ENCODE data around the gene B3GAT1. TPM values are rescaled to one million over a fixed set of nuclear protein-coding genes. Genes with fewer than 3 reads are reported as not detected.

B3GAT1 gene
- total RNA-seq, 1 donor from 2014 or later, result 1.4 TPM

DNA sequence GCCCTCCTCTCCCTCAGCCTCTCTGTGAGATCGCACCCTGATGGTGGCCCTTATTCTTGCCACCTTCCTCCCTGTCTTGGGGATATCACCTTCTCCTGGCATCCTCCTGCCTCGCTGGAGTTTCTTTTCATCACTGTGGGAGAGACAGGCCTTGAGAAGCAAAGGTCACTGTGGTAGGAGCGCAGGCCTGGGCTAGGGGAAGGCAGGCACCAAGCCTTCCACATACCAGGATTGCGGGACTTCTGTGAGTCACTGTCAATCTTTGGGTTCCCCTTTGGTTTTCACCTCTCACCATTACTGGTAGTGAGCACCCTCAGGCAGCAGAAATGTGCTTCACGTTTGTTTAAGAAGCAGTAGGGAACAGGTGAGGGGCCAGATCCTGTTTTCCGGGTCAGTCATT lies 31.2 kb upstream of the B3GAT1 start:
- H3K36me3 ChIP-seq, result no peaks in the 10 kb centered on the region
- no peak for ATAC-seq
- no peaks in the 10 kb centered on the region for H3K27me3 ChIP-seq (ENCODE audit: low read depth)
- intact Hi-C loops (cut with DNase I), result no loop called here
- no peaks in the 10 kb centered on the region for H3K4me1 ChIP-seq
- H3K27ac ChIP-seq, result no peak overlapping the region
- TF ChIP-seq, protein P1, sequence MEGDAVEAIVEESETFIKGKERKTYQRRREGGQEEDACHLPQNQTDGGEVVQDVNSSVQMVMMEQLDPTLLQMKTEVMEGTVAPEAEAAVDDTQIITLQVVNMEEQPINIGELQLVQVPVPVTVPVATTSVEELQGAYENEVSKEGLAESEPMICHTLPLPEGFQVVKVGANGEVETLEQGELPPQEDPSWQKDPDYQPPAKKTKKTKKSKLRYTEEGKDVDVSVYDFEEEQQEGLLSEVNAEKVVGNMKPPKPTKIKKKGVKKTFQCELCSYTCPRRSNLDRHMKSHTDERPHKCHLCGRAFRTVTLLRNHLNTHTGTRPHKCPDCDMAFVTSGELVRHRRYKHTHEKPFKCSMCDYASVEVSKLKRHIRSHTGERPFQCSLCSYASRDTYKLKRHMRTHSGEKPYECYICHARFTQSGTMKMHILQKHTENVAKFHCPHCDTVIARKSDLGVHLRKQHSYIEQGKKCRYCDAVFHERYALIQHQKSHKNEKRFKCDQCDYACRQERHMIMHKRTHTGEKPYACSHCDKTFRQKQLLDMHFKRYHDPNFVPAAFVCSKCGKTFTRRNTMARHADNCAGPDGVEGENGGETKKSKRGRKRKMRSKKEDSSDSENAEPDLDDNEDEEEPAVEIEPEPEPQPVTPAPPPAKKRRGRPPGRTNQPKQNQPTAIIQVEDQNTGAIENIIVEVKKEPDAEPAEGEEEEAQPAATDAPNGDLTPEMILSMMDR (IDR thresholded peaks at IDR 0.05), result no peak
- no peak for DNase-seq
- H3K9me3 ChIP-seq, result no peaks in the 10 kb centered on the region
- H3K4me3 ChIP-seq, result no peak overlapping the region

DNA sequence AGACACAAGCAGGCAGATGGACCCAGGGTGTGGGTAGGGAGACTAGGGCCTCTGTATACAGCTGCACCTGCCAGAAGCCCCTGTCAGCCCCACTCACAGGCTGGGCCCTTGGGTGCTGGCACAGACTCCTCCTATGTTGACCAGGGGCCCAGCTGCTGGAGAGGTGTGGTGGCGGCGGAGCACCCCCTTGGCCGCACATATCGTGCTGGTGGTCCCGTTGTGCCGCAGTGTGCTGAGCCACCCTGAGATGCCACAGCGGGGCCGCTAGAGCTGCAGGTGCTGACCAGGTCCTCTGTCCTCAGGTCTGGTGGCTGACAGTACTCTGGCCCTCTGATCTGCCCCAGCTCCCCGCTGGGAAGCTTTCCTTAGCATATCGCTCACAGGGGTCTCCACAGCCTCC lies 30.2 kb upstream of the B3GAT1 start:
- Histone ChIP-seq H3K36me3 (no peaks in the 10 kb centered on the region), H3K9me3 (no peaks in the 10 kb centered on the region), H3K27ac (no peak overlapping the region), H3K27me3 (ENCODE audit: low read depth) (no peaks in the 10 kb centered on the region), H3K4me3 (no peak overlapping the region), H3K4me1 (no peaks in the 10 kb centered on the region)
- TF ChIP-seq, protein P1 (IDR thresholded peaks at IDR 0.05), result no peak
- intact Hi-C loops (cut with DNase I), result no loop called here
- no peak for DNase-seq
- ATAC-seq, result peak; percentile 23 to 32

- Histone ChIP-seq H3K4me3 (no peak overlapping the region), H3K27me3 (ENCODE audit: low read depth) (no peaks in the 10 kb centered on the region), H3K27ac (no peak overlapping the region), H3K36me3 (no peaks in the 10 kb centered on the region), H3K4me1 (no peaks in the 10 kb centered on the region), H3K9me3 (no peaks in the 10 kb centered on the region)
- intact Hi-C loops (cut with DNase I), result no loop called here
- DNase-seq (no peak), ATAC-seq (no peak)
- TF ChIP-seq, protein P1 (IDR thresholded peaks at IDR 0.05), result no peak
Measured at GRCh38 chr11:134441706-134442105, 29.7 kb upstream of the B3GAT1 start.

GRCh38 chr11:134441281-134441680 lies 29.2 kb upstream of the B3GAT1 start:
- intact Hi-C loops (cut with DNase I), result no loop called here
- DNase-seq (no peak), ATAC-seq (no peak)
- no peak overlapping the region for H3K4me3 ChIP-seq
- H3K9me3 ChIP-seq, result no peaks in the 10 kb centered on the region
- no peaks in the 10 kb centered on the region for H3K4me1 ChIP-seq
- H3K27me3 ChIP-seq (ENCODE audit: low read depth), result no peaks in the 10 kb centered on the region
- TF ChIP-seq, protein P1 (IDR thresholded peaks at IDR 0.05), result no peak
- H3K27ac ChIP-seq, result no peak overlapping the region
- no peaks in the 10 kb centered on the region for H3K36me3 ChIP-seq

DNA sequence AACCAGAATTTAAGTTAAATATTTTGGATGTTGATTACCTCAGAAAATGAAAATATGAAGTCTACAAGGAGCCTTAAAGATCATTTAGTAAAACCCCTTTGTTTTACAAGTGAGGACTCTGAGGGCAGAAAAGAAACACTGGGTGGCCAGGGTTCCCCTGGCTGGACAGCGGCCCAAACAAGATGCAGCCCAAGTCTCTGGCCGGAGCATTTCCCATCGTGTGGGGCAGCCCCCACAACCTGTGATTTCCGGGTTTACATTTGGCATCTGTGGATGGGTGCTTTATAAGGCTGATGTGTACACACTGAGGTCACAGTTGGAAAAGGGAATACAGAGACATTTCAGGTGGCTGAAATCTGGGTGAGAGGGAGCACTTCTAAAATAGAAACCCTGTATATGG lies 28.8 kb upstream of the B3GAT1 start:
- no peaks in the 10 kb centered on the region for H3K9me3 ChIP-seq
- no peak overlapping the region for H3K27ac ChIP-seq
- intact Hi-C loops (cut with DNase I), result no loop called here
- no peak for ATAC-seq
- H3K4me3 ChIP-seq, result no peak overlapping the region
- TF ChIP-seq, protein P1 (IDR thresholded peaks at IDR 0.05), result no peak
- no peak for DNase-seq
- H3K4me1 ChIP-seq, result no peaks in the 10 kb centered on the region
- no peaks in the 10 kb centered on the region for H3K36me3 ChIP-seq
- H3K27me3 ChIP-seq (ENCODE audit: low read depth), result no peaks in the 10 kb centered on the region
